OCI-LY3 (cell line): ENCODE results near the gene METAP2.

Source experiments
- H2AFZ ChIP-seq: fragments of 200-600, 300-600 bp; shearing (Covaris generic); 2 replicates; pipeline ENCODE4 v1.6.0; 2014; ENCODE audit warnings: antibody characterized with exemption, low read depth, low read length
- H3K27ac ChIP-seq: fragments of 200-600, 300-600 bp; sonication (generic); 2 replicates; pipeline ENCODE4 v1.5.1; 2014; ENCODE audit warnings: mild to moderate bottlenecking, low read length, moderate library complexity, mixed read lengths
- H3K27me3 ChIP-seq: fragments of 200-600, 300-600 bp; sonication (generic); 2 replicates; pipeline ENCODE4 v1.6.1; 2014; ENCODE audit warnings: low read depth, low read length, mixed read lengths
- H3K36me3 ChIP-seq: fragments of 200-600, 300-600 bp; sonication (generic); replicated peaks from 2 replicates; pipeline ENCODE3; 2014; ENCODE audit warnings: low read depth, low read length, mixed read lengths
- H3K4me1 ChIP-seq: fragments of 300-600, 200-600 bp; sonication (generic); 2 replicates; pipeline ENCODE4 v1.6.1; 2014; ENCODE audit warnings: low read length, mixed read lengths
- H3K4me2 ChIP-seq: fragments of 200-600, 300-600 bp; sonication (generic); 2 replicates; pipeline ENCODE4 v1.6.1; 2014; ENCODE audit warnings: low read length, mixed read lengths
- H3K4me3 ChIP-seq: fragments of 300-600, 200-600 bp; sonication (generic); 2 replicates; pipeline ENCODE4 v1.5.1; 2014; ENCODE audit warnings: antibody characterized with exemption, mild to moderate bottlenecking, low read length, moderate library complexity
- H3K79me2 ChIP-seq: fragments of 300-600, 200-600 bp; shearing (Covaris generic); 2 replicates; pipeline ENCODE4 v1.6.1; 2014; ENCODE audit warnings: mild to moderate bottlenecking, low read length, mixed read lengths
- H3K9ac ChIP-seq: fragments of 300-600, 200-600 bp; shearing (Covaris generic); 2 replicates; pipeline ENCODE4 v1.6.0; 2014; ENCODE audit warnings: mild to moderate bottlenecking, low read length, moderate library complexity
- H3K9me3 ChIP-seq: fragments of 200-600, 300-600 bp; shearing (Covaris generic); 2 replicates; pipeline ENCODE4 v1.6.1; 2014; ENCODE audit warnings: low read length, mixed read lengths; ENCODE audit not compliant: insufficient read depth
- H4K20me1 ChIP-seq: fragments of 200-600, 300-600 bp; sonication (generic); 2 replicates; pipeline ENCODE4 v1.6.1; 2016; ENCODE audit warnings: low read length, mixed read lengths; ENCODE audit not compliant: insufficient read depth
- EZH2phosphoT487 ChIP-seq: fragments of 200-600 bp; shearing (Covaris generic); IDR thresholded peaks from 2 replicates; pipeline ENCODE4 v1.6.1; 2018; ENCODE audit warnings: antibody characterized with exemption, mixed run types, low read depth
- TF ChIP-seq, protein P1 (sequence below): fragments of 200-600, 300-600 bp; sonication (generic); IDR thresholded peaks from 2 replicates; pipeline ENCODE4 v1.5.1; 2014; ENCODE audit warnings: antibody characterized with exemption, low read length, low read depth

Gene METAP2

DNA sequence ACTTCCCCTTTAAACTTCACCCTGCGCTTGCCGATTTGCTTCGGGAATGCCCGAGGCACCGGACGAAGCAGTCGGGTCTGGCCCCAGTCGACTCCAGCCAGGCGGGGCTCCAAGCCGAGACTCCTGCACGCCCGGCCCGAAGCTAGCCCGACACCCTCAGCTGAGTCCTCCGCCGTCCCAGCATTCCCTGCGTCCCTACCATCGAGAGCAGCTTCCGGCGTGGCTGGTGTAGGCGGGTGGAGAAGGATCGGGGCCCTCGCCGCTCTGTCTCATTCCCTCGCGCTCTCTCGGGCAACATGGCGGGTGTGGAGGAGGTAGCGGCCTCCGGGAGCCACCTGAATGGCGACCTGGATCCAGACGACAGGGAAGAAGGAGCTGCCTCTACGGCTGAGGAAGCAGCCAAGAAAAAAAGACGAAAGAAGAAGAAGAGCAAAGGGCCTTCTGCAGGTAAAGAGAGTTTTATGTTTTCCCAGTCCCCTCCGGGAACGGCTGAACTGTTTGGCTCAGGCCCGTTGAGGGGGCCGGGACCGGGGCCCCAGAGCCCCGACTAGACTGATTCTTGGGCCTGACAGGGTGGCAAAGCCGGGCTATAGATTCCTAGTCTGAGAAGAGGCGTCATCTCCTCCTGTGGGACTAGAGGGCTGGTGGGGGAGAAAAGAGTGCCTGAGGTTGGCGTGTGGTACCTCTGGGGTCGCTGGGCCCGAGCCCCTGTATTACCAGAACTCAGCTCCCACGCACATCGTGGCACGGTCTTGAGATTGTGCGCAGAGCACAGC, at the start of gene METAP2:
Gene METAP2 (plus strand): TSS at position 269 of the 776 bp plus-strand sequence. CDS start 28 bp downstream, at position 297.
- Histone ChIP-seq H3K9me3 (no peaks in the 10 kb centered on the region), H3K4me3 (peak within 1 kb of the TSS; percentile 95), H2AFZ (peak within 1 kb of the TSS; percentile 86), H3K4me1 (peaks cover 14% of the 10 kb centered on the region), H3K79me2 (peaks cover 62% of the 10 kb centered on the region), H3K27me3 (no peaks in the 10 kb centered on the region), H4K20me1 (0 out of 2 replicates have a peak, but pooled peaks cover 4% of the 10 kb centered on the region), H3K27ac (peak within 1 kb of the TSS; percentile 68), H3K9ac (peak within 1 kb of the TSS; percentile 98), H3K4me2 (peak within 1 kb of the TSS; percentile 96), H3K36me3 (peaks cover 28% of the 10 kb centered on the region)
- TF ChIP-seq EZH2phosphoT487: no peak
- TF ChIP-seq, protein P1, sequence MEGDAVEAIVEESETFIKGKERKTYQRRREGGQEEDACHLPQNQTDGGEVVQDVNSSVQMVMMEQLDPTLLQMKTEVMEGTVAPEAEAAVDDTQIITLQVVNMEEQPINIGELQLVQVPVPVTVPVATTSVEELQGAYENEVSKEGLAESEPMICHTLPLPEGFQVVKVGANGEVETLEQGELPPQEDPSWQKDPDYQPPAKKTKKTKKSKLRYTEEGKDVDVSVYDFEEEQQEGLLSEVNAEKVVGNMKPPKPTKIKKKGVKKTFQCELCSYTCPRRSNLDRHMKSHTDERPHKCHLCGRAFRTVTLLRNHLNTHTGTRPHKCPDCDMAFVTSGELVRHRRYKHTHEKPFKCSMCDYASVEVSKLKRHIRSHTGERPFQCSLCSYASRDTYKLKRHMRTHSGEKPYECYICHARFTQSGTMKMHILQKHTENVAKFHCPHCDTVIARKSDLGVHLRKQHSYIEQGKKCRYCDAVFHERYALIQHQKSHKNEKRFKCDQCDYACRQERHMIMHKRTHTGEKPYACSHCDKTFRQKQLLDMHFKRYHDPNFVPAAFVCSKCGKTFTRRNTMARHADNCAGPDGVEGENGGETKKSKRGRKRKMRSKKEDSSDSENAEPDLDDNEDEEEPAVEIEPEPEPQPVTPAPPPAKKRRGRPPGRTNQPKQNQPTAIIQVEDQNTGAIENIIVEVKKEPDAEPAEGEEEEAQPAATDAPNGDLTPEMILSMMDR: no peak

DNA sequence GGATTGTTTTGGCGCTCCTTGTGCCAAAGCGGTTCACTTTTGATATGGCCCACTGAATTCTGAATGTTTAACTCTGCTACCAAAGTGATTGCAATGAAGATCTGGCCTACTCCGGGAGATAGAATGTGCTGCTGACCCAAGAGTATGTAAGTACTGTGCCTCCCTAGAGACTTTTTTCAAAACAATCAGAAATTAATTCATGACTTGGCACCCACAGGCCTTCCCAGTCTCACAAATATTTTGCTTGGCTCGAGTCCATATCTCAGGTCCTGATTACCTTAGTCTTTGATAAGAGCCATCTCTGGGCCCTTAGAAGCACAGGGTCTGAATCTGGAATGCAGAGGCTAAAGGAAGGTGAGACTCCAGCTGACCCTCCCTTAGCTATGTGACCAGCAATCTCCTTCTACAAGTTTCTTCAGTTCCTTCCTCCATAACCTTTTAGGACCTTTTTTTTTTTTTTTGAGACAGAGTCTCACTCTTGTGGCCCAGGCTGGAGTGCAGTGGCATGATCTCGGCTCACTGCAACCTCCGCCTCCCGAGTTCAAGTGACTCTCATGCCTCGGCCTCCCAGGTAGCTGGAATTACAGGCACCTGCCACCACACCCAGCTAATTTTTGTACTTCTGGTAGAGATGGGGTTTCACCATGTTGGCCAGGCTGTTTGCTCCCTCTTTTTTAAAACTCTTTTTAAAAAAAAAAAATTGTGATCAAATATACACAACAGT, 49.5 kb upstream of the METAP2 start:
- TF ChIP-seq, protein P1: no peak
- TF ChIP-seq EZH2phosphoT487: no peak
- H3K79me2 ChIP-seq: no peaks in the 10 kb centered on the region
- no peak overlapping the region for H3K9ac ChIP-seq
- H3K27me3 ChIP-seq: no peaks in the 10 kb centered on the region
- no peaks in the 10 kb centered on the region for H3K36me3 ChIP-seq
- H3K4me2 ChIP-seq: no peak overlapping the region
- H4K20me1 ChIP-seq: no peaks in the 10 kb centered on the region
- H3K27ac ChIP-seq: no peak overlapping the region
- H2AFZ ChIP-seq: no peak overlapping the region
- no peak overlapping the region for H3K4me3 ChIP-seq
- peaks cover 9% of the 10 kb centered on the region for H3K4me1 ChIP-seq
- no peaks in the 10 kb centered on the region for H3K9me3 ChIP-seq

DNA sequence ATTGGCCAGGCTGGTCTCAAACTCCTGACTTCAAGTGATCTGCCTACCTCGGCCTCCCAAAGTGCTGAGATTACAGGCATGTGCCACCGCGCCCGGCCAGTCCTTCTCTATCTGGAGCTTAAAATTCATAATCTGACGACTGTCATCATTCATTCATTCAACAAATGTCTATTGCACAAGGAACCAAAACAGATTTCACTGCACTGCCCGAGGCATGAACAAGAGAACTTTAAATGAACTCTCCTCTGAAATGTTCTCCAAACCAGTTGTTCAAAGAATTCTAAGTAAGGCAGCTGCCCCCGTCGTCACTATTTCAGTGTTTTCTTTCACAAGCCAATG, 44.8 kb upstream of the METAP2 start:
- no peaks in the 10 kb centered on the region for H3K27me3 ChIP-seq
- no peak overlapping the region for H3K9ac ChIP-seq
- no peak overlapping the region for H2AFZ ChIP-seq

DNA sequence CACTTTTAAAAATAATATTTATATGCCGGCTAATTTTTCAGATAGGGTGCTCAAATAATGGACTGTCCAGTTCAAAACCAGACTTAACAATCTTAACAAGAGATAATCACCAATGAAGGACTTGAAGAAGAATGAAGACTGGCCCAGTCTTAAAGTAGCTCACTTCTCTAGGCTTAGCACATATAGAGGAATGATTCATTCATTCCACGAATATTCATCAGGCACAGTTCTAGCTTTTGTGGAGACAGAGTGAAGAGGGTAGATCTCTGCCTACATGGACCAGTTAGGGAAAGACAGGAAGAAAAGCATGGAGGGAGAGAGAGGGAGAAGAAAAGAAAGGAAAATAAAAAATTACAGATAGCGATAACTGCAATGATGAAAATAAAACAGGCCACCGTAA, 42.8 kb upstream of the METAP2 start:
- no peaks in the 10 kb centered on the region for H3K79me2 ChIP-seq
- no peaks in the 10 kb centered on the region for H3K9me3 ChIP-seq
- H4K20me1 ChIP-seq: no peaks in the 10 kb centered on the region
- no peak overlapping the region for H3K4me3 ChIP-seq
- no peaks in the 10 kb centered on the region for H3K36me3 ChIP-seq
- H3K9ac ChIP-seq: no peak overlapping the region
- H2AFZ ChIP-seq: no peak overlapping the region
- H3K27ac ChIP-seq: no peak overlapping the region
- H3K4me1 ChIP-seq: peaks cover 9% of the 10 kb centered on the region
- H3K4me2 ChIP-seq: no peak overlapping the region
- TF ChIP-seq, protein P1: no peak
- TF ChIP-seq EZH2phosphoT487: no peak
- H3K27me3 ChIP-seq: no peaks in the 10 kb centered on the region

More for the DNA sequence above, 44.8 kb upstream of the METAP2 start:
- H3K9me3 ChIP-seq: no peaks in the 10 kb centered on the region
- peaks cover 9% of the 10 kb centered on the region for H3K4me1 ChIP-seq
- H4K20me1 ChIP-seq: no peaks in the 10 kb centered on the region
- H3K79me2 ChIP-seq: no peaks in the 10 kb centered on the region
- no peak overlapping the region for H3K4me3 ChIP-seq
- H3K36me3 ChIP-seq: no peaks in the 10 kb centered on the region
- TF ChIP-seq, protein P1: no peak
- TF ChIP-seq EZH2phosphoT487: no peak
- no peak overlapping the region for H3K27ac ChIP-seq
- H3K4me2 ChIP-seq: no peak overlapping the region
